Coronary artery (tissue), 2 donors: ENCODE measurements around the gene TAS1R1.

Experiments used
- DNase-seq: peaks from one replicate; pipeline ENCODE4 v3.0.0-alpha.2; 2017; ENCODE audit warnings: low spot score
- H3K27ac ChIP-seq, 2 donors: fragments of 200-600 bp; sonication (generic); one replicate each; pipeline ENCODE4 v1.5.1; 2016 to 2019
- H3K4me3 ChIP-seq: fragments of 200-600 bp; sonication (generic); 2 replicates; pipeline ENCODE4 v1.5.1; 2016; ENCODE audit warnings: mild to moderate bottlenecking, moderate library complexity
- TF ChIP-seq, protein P1 (sequence below): fragments of 200-600 bp; sonication (generic); IDR thresholded peaks from one replicate; pipeline ENCODE4 v1.5.1; 2019; ENCODE audit warnings: antibody characterized with exemption

TAS1R1 gene

DNA sequence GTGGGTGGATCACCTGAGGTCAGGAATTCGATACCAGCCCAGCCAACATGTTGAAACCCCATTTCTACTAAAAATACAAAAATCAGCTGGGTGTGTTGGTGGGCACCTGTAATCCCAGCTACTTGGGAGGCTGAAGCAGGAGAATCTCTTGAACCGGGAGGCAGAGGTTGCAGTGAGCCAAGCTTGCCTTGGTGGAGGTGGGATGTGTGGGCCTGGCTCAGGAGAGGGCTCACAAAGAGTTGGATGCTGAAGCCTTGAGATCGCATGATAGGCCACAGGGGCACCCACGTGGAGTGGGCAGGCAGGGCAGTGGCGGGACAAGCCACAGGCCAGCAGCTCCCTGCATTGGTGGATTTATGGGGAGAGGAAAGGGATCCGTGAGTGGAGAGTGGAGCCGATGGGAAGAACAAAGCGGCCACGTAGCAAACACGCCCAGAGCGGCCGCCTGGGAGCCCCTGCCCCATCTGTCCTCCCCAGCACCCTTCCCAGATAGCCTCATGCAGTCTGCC is 73.9 kb downstream of the TAS1R1 start:
- no peak for DNase-seq
- H3K4me3 ChIP-seq: no peak overlapping the region
- no peak overlapping the region for H3K27ac ChIP-seq
- TF ChIP-seq, protein P1, sequence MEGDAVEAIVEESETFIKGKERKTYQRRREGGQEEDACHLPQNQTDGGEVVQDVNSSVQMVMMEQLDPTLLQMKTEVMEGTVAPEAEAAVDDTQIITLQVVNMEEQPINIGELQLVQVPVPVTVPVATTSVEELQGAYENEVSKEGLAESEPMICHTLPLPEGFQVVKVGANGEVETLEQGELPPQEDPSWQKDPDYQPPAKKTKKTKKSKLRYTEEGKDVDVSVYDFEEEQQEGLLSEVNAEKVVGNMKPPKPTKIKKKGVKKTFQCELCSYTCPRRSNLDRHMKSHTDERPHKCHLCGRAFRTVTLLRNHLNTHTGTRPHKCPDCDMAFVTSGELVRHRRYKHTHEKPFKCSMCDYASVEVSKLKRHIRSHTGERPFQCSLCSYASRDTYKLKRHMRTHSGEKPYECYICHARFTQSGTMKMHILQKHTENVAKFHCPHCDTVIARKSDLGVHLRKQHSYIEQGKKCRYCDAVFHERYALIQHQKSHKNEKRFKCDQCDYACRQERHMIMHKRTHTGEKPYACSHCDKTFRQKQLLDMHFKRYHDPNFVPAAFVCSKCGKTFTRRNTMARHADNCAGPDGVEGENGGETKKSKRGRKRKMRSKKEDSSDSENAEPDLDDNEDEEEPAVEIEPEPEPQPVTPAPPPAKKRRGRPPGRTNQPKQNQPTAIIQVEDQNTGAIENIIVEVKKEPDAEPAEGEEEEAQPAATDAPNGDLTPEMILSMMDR: no peak
